ENCODE results near the gene LMX1A.

DNA sequence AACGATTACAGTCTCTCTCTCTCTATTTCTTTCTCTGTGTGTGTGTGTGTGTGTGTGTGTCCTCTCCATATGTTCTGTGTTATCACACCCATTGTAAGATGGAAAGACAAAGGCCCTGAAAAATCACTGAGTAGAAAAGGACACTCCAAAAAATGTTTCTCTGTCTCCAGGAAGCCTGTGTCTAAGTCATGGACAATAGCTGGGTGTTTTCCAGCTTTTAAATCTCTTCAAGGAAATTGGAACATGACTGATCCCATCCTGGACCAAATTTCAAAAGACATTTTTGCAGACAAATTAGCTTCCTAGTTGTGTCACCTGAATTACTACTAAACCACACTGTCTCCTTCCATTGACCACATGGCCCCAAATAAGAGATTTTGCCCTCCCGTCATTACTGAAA, 31.0 kb upstream of the LMX1A start:
- TF ChIP-seq, protein P1, sequence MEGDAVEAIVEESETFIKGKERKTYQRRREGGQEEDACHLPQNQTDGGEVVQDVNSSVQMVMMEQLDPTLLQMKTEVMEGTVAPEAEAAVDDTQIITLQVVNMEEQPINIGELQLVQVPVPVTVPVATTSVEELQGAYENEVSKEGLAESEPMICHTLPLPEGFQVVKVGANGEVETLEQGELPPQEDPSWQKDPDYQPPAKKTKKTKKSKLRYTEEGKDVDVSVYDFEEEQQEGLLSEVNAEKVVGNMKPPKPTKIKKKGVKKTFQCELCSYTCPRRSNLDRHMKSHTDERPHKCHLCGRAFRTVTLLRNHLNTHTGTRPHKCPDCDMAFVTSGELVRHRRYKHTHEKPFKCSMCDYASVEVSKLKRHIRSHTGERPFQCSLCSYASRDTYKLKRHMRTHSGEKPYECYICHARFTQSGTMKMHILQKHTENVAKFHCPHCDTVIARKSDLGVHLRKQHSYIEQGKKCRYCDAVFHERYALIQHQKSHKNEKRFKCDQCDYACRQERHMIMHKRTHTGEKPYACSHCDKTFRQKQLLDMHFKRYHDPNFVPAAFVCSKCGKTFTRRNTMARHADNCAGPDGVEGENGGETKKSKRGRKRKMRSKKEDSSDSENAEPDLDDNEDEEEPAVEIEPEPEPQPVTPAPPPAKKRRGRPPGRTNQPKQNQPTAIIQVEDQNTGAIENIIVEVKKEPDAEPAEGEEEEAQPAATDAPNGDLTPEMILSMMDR (IDR thresholded peaks at IDR 0.05) = no peak
- no peak for TF ChIP-seq POLR2A (IDR thresholded peaks at IDR 0.05)
- no peak for TF ChIP-seq EP300 (IDR thresholded peaks at IDR 0.05)
- no peak for TF ChIP-seq POLR2AphosphoS5 (IDR thresholded peaks at IDR 0.05)

All from upper lobe of left lung (tissue), 4 donors.